ENCODE measurements around the gene GNA12.

GNA12 gene

DNA sequence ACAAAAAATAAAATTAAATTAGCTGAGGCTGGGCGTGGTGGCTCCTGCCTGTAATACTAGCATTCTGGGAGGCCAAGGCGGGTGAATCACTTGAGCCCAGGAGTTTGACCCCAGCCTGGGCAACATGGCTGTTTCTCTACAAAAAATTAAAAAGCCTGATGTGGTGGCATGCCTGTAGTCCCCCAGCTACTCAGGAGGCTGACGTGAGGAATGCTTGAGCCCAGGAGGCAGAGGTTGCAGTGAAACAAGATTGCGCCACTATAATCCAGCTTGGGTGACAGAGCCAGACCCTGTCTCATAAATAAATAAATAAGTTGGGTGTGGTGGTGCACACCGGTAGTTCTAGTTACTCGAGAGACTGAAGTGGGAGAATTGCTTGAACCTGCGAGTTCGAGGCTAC, 65.1 kb downstream of the GNA12 start:
- H3K9me3 ChIP-seq (ENCODE audit: control insufficient read depth, insufficient read depth, low read length), result no peaks in the 10 kb centered on the region
- no peak overlapping the region for H3K4me3 ChIP-seq (ENCODE audit: low read length)
- H4K20me1 ChIP-seq (ENCODE audit: control insufficient read depth, insufficient read depth, low read depth, low read length), result no peaks in the 10 kb centered on the region
- H3K4me2 ChIP-seq (ENCODE audit: low read length), result no peak overlapping the region
- H3K9me2 ChIP-seq (replicated peaks; ENCODE audit: control insufficient read depth, low read length), result no peaks in the 10 kb centered on the region
- TF ChIP-seq, protein P1, sequence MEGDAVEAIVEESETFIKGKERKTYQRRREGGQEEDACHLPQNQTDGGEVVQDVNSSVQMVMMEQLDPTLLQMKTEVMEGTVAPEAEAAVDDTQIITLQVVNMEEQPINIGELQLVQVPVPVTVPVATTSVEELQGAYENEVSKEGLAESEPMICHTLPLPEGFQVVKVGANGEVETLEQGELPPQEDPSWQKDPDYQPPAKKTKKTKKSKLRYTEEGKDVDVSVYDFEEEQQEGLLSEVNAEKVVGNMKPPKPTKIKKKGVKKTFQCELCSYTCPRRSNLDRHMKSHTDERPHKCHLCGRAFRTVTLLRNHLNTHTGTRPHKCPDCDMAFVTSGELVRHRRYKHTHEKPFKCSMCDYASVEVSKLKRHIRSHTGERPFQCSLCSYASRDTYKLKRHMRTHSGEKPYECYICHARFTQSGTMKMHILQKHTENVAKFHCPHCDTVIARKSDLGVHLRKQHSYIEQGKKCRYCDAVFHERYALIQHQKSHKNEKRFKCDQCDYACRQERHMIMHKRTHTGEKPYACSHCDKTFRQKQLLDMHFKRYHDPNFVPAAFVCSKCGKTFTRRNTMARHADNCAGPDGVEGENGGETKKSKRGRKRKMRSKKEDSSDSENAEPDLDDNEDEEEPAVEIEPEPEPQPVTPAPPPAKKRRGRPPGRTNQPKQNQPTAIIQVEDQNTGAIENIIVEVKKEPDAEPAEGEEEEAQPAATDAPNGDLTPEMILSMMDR (IDR thresholded peaks at IDR 0.05; ENCODE audit: low read depth, low read length, poor library complexity, severe bottlenecking), result no peak
- no peak for TF ChIP-seq EZH2phosphoT487 (IDR thresholded peaks at IDR 0.05; ENCODE audit: borderline replicate concordance, low read length)
- no peaks in the 10 kb centered on the region for H3K36me3 ChIP-seq (ENCODE audit: control insufficient read depth, low read length)
- H3F3A ChIP-seq (ENCODE audit: control insufficient read depth, insufficient read depth), result no peaks in the 10 kb centered on the region
- no peaks in the 10 kb centered on the region for H3K27me3 ChIP-seq (ENCODE audit: control insufficient read depth, low read length)
- H3K4me1 ChIP-seq (ENCODE audit: control insufficient read depth, low read length), result no peaks in the 10 kb centered on the region
- no peak overlapping the region for H3K27ac ChIP-seq (ENCODE audit: low read depth, low read length)
- no peaks in the 10 kb centered on the region for H3K79me2 ChIP-seq (ENCODE audit: control insufficient read depth, low read length)

DNA sequence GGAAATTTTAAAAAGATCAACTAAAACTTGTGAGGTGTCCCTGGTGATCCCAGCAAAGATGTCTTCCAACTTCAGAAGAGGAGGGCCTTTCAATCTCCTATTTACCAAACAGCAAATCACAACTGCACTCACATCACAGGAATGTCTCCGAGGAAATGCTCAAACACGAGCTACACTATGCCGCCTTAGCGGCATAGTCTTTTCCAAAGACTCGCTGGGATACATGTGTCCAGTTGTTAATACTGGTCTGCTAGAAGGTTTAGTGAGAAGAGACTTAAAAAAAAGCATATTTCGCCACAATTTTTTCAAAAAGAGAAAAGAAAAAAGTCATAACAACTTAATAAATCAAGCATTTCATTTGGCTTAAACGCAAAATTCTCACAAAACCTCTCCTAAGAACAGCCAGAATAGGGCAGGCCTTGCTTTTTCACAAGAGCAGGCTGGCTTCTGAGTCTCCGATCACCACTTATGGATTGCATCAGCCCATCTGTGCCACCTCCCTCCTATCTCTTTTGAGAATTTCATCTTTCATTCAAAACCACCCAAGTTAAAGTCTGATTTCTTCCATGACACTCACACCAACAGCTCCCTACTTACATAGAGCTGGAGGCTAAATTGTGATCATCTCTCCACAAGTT, 66.1 kb downstream of the GNA12 start:
- Histone ChIP-seq H3K36me3 (ENCODE audit: control insufficient read depth, low read length) (no peaks in the 10 kb centered on the region), H3K4me3 (ENCODE audit: low read length) (no peak overlapping the region), H3K9me2 (replicated peaks; ENCODE audit: control insufficient read depth, low read length) (no peaks in the 10 kb centered on the region), H3K27ac (ENCODE audit: low read depth, low read length) (no peak overlapping the region), H3K4me2 (ENCODE audit: low read length) (no peak overlapping the region), H3K9me3 (ENCODE audit: control insufficient read depth, insufficient read depth, low read length) (no peaks in the 10 kb centered on the region), H3K4me1 (ENCODE audit: control insufficient read depth, low read length) (peaks cover 5% of the 10 kb centered on the region), H3F3A (ENCODE audit: control insufficient read depth, insufficient read depth) (no peaks in the 10 kb centered on the region), H4K20me1 (ENCODE audit: control insufficient read depth, insufficient read depth, low read depth, low read length) (no peaks in the 10 kb centered on the region), H3K27me3 (ENCODE audit: control insufficient read depth, low read length) (no peaks in the 10 kb centered on the region), H3K79me2 (ENCODE audit: control insufficient read depth, low read length) (no peaks in the 10 kb centered on the region)
- no peak for TF ChIP-seq EZH2phosphoT487 (IDR thresholded peaks at IDR 0.05; ENCODE audit: borderline replicate concordance, low read length)
- TF ChIP-seq, protein P1 (IDR thresholded peaks at IDR 0.05; ENCODE audit: low read depth, low read length, poor library complexity, severe bottlenecking), result no peak

DNA sequence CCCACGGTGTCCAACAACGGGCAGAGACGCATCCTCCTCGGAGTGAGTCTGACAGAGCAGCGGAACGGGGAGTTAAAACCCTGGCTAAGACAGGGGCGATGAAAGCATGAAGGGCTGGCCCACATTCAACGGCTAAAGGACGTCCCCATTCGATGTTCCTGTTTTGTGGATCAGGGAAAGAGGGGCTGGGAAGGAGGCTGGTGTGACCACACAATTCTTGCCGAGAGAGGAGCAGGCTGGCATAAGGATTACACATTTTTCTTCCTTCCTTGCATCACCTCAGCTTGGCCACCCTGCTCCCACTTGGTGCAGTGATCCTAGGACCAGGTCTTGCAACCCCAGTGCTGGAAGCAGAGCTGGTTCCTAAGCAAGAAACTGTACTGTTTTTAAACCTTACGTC, 67.7 kb downstream of the GNA12 start:
- Histone ChIP-seq H3K79me2 (ENCODE audit: control insufficient read depth, low read length) (no peaks in the 10 kb centered on the region), H3K9me2 (replicated peaks; ENCODE audit: control insufficient read depth, low read length) (no peaks in the 10 kb centered on the region), H3K4me2 (ENCODE audit: low read length) (no peak overlapping the region), H4K20me1 (ENCODE audit: control insufficient read depth, insufficient read depth, low read depth, low read length) (no peaks in the 10 kb centered on the region), H3K27me3 (ENCODE audit: control insufficient read depth, low read length) (no peaks in the 10 kb centered on the region), H3K4me3 (ENCODE audit: low read length) (no peak overlapping the region), H3K36me3 (ENCODE audit: control insufficient read depth, low read length) (no peaks in the 10 kb centered on the region), H3K4me1 (ENCODE audit: control insufficient read depth, low read length) (peaks cover 11% of the 10 kb centered on the region), H3K27ac (ENCODE audit: low read depth, low read length) (no peak overlapping the region), H3K9me3 (ENCODE audit: control insufficient read depth, insufficient read depth, low read length) (no peaks in the 10 kb centered on the region), H3F3A (ENCODE audit: control insufficient read depth, insufficient read depth) (no peaks in the 10 kb centered on the region)
- TF ChIP-seq, protein P1 (IDR thresholded peaks at IDR 0.05; ENCODE audit: low read depth, low read length, poor library complexity, severe bottlenecking), result no peak
- TF ChIP-seq EZH2phosphoT487 (IDR thresholded peaks at IDR 0.05; ENCODE audit: borderline replicate concordance, low read length), result no peak
